Measurements from ENCODE around the gene VBP1. TPM values are rescaled to one million over a fixed set of nuclear protein-coding genes. Genes with fewer than 3 reads are reported as not detected.

The VBP1 gene, protein sequence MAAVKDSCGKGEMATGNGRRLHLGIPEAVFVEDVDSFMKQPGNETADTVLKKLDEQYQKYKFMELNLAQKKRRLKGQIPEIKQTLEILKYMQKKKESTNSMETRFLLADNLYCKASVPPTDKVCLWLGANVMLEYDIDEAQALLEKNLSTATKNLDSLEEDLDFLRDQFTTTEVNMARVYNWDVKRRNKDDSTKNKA
- polyA plus RNA-seq (2013, experiment 1 of 2) = 71.4 TPM
- 79.3 TPM for polyA plus RNA-seq (2013, experiment 2 of 2)

DNA sequence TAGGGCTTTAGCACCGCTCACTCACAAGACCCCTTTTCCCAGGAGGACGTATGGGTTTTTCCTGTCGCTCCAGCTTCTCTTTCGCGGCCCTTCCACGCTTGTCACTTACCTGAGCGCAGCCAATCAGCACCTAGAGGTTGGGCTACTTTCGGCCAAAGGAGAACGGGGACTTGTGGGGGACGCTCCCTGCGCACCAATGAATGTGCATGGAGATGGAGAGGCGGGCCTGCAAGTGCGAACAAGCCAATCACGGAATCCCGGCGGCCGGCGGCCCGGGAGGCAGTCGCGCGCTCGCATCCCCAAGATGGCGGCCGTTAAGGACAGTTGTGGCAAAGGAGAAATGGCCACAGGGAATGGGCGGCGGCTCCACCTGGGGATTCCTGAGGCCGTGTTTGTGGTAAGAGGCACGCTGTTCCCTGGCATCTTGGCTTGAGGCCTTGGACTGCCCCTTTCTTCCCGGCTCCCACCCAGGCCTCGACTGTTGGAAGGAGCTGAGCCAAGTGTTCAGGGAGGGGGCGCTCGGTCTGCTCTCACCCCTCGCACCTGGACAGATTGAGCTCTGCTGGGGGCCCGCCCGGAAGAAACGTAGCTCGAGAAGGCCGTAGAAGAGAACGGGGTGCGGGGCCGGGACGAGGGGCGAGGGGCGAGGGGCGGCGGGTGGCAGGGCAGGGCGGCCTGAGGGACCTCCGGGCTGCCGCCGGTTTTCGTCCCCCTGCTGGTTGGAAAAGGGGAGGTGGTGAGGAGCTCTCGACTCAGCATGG, at the start of gene VBP1:
Gene VBP1 (plus strand): TSS at position 282 of the 761 bp plus-strand sequence. CDS start 23 bp downstream, at position 305.
- WGBS, 2 experiments (ENCODE audit: insufficient coverage in 2 of 2) = 0 to 2% methylated on average over 1 to 17 of the region's 53 CpGs
- Histone ChIP-seq H3K36me3 (ENCODE audit: control insufficient read depth, insufficient read depth, low read length) (peaks cover 17% of the 10 kb centered on the region), H3K4me1 (ENCODE audit: control insufficient read depth, insufficient read depth, low read length, poor library complexity, severe bottlenecking) (no peaks in the 10 kb centered on the region), H3K9me3 (ENCODE audit: control insufficient read depth, low read length) (no peaks in the 10 kb centered on the region), H3K4me3 (ENCODE audit: extremely low read depth, insufficient read depth, low read length, poor library complexity, severe bottlenecking) (peak within 1 kb of the TSS; percentile 71), H3K27ac (ENCODE audit: low read depth, low read length, severe bottlenecking) (peak within 1 kb of the TSS; percentile 87)

DNA sequence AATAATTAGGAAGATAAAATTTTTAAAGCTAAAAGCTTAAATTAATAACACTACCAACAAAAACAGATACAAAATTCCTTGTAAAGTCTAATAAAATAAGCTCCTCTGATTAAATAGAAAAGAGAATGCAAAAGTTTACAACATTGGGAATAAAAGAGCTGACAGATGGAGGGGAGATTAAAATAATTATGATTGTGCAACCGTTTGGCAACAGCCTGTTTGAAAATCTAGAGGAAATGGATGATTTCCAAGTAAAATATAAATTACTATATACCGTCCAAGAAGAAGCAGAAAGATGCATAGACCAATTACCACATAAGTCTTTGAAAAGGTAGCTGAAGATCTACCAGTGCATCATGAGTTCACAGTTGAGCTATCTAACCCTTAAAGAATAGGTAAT, 46.4 kb upstream of the VBP1 start:
- no peaks in the 10 kb centered on the region for H3K4me1 ChIP-seq (ENCODE audit: control insufficient read depth, insufficient read depth, low read length, poor library complexity, severe bottlenecking)
- no CpG with 5 or more reads among the region's 2 CpGs for WGBS, 2 experiments (ENCODE audit: insufficient coverage in 2 of 2)

DNA sequence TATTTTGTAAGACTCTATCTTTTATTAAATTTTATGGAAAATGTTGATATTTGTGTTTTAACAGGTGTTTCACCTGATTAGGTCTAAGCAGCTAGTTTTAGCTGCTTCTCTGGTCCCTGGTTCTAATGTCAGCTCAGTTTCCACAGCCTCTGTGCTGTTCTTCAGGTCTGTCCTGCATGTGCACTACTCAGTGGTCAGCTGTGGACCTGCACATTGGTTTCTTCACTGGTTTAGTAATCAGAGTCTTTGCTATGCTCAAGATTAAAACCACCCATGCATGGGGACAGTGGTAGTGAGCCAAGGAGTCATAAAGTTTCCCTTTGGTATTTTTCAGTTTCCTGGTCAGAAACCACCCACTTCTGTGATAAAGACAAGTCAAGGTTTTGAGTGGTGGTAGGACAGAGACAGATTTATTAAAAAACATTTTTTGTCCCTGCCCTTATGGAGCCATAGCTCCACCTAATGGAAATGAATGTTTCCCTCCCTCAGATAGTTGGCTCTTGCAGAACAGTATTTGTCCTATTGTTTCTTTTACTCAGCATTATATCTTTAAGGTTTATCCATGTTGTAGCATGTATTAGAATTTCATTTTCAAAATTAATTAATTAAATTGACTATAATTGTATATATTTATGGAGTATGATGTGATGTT, 36.8 kb upstream of the VBP1 start:
- Histone ChIP-seq H3K9me3 (ENCODE audit: control insufficient read depth, low read length) (no peaks in the 10 kb centered on the region), H3K4me1 (ENCODE audit: control insufficient read depth, insufficient read depth, low read length, poor library complexity, severe bottlenecking) (no peaks in the 10 kb centered on the region), H3K36me3 (ENCODE audit: control insufficient read depth, insufficient read depth, low read length) (no peaks in the 10 kb centered on the region), H3K27ac (ENCODE audit: low read depth, low read length, severe bottlenecking) (no peak overlapping the region), H3K4me3 (ENCODE audit: extremely low read depth, insufficient read depth, low read length, poor library complexity, severe bottlenecking) (no peak overlapping the region)

More for the DNA sequence above, 46.4 kb upstream of the VBP1 start:
- Histone ChIP-seq H3K27ac (ENCODE audit: low read depth, low read length, severe bottlenecking) (no peak overlapping the region), H3K4me3 (ENCODE audit: extremely low read depth, insufficient read depth, low read length, poor library complexity, severe bottlenecking) (no peak overlapping the region), H3K36me3 (ENCODE audit: control insufficient read depth, insufficient read depth, low read length) (no peaks in the 10 kb centered on the region), H3K9me3 (ENCODE audit: control insufficient read depth, low read length) (no peaks in the 10 kb centered on the region)

DNA sequence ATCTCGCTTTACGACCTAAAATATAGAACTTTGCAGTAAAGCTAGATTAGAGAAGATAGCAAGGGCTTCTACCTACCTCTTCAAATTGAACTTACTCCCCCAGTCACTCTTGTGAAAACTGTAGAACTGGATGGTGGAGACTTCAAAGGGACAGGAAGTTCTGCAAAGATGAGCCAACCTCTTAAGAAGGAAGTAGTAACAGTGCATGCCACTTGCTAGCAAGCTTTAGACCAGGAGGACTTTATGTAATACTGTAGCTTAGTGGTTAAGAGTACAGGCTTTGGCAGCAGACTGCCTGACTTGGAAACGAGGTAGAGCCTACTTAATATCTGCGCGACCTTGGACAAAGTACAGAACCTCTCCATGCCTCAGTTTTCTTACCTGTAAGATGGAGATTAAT, 27.5 kb upstream of the VBP1 start:
- Histone ChIP-seq H3K4me1 (ENCODE audit: control insufficient read depth, insufficient read depth, low read length, poor library complexity, severe bottlenecking) (no peaks in the 10 kb centered on the region), H3K36me3 (ENCODE audit: control insufficient read depth, insufficient read depth, low read length) (no peaks in the 10 kb centered on the region)
- no CpG with 5 or more reads among the region's 5 CpGs for WGBS, 2 experiments (ENCODE audit: insufficient coverage in 2 of 2)

DNA sequence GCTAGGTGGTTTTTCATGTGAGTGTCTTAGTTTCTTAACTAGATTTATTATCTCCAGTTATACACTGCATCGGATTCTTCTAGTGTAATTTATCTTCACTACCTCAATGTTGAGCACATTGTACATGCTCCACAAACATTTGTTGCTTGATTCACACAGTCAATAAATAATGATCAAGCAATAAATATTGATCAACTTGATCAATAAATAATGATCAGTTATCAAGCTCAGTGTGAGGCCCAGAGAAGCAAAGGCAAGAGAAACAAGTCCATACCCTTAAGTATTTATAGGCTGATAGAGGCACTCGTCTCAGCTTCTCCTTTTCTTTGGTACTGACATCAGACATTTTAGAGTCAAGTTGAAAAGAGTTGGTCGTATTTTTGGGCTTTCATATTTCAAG, 5.1 kb upstream of the VBP1 start:
- H3K36me3 ChIP-seq (ENCODE audit: control insufficient read depth, insufficient read depth, low read length) = no peaks in the 10 kb centered on the region
- no peak overlapping the region for H3K4me3 ChIP-seq (ENCODE audit: extremely low read depth, insufficient read depth, low read length, poor library complexity, severe bottlenecking)
- WGBS, 2 experiments (ENCODE audit: insufficient coverage in 2 of 2) = no CpG with 5 or more reads among the region's 3 CpGs
- H3K4me1 ChIP-seq (ENCODE audit: control insufficient read depth, insufficient read depth, low read length, poor library complexity, severe bottlenecking) = no peaks in the 10 kb centered on the region
- no peak overlapping the region for H3K27ac ChIP-seq (ENCODE audit: low read depth, low read length, severe bottlenecking)
- no peaks in the 10 kb centered on the region for H3K9me3 ChIP-seq (ENCODE audit: control insufficient read depth, low read length)

More for the DNA sequence above, 27.5 kb upstream of the VBP1 start:
- Histone ChIP-seq H3K27ac (ENCODE audit: low read depth, low read length, severe bottlenecking) (no peak overlapping the region), H3K9me3 (ENCODE audit: control insufficient read depth, low read length) (no peaks in the 10 kb centered on the region), H3K4me3 (ENCODE audit: extremely low read depth, insufficient read depth, low read length, poor library complexity, severe bottlenecking) (no peak overlapping the region)

DNA sequence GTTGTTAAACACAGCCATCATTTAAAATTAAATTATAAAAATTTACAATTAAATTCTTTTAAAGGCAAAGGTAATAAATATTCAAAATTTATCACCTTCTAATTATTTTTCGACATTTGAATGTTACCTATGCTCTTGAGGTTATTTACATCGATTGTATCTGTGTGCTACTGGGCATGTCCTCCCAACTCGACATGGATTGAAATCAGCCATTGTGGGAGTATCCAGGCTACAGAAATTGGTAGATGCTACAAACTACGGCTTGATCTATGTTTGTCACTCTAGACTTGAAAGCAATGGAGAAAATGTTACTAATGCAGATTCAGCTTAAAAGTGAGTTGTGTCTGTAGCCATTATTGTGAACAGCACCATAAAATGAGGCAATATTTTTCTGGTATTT, 2.5 kb upstream of the VBP1 start:
- WGBS, 2 experiments (ENCODE audit: insufficient coverage in 2 of 2) = 100% methylated on average over 2 of the region's 4 CpGs; no CpG with 5 or more reads in 1 of the 2 experiments
- Histone ChIP-seq H3K4me3 (ENCODE audit: extremely low read depth, insufficient read depth, low read length, poor library complexity, severe bottlenecking) (no peak overlapping the region), H3K36me3 (ENCODE audit: control insufficient read depth, insufficient read depth, low read length) (peaks cover 4% of the 10 kb centered on the region), H3K27ac (ENCODE audit: low read depth, low read length, severe bottlenecking) (no peak overlapping the region), H3K9me3 (ENCODE audit: control insufficient read depth, low read length) (no peaks in the 10 kb centered on the region), H3K4me1 (ENCODE audit: control insufficient read depth, insufficient read depth, low read length, poor library complexity, severe bottlenecking) (no peaks in the 10 kb centered on the region)

DNA sequence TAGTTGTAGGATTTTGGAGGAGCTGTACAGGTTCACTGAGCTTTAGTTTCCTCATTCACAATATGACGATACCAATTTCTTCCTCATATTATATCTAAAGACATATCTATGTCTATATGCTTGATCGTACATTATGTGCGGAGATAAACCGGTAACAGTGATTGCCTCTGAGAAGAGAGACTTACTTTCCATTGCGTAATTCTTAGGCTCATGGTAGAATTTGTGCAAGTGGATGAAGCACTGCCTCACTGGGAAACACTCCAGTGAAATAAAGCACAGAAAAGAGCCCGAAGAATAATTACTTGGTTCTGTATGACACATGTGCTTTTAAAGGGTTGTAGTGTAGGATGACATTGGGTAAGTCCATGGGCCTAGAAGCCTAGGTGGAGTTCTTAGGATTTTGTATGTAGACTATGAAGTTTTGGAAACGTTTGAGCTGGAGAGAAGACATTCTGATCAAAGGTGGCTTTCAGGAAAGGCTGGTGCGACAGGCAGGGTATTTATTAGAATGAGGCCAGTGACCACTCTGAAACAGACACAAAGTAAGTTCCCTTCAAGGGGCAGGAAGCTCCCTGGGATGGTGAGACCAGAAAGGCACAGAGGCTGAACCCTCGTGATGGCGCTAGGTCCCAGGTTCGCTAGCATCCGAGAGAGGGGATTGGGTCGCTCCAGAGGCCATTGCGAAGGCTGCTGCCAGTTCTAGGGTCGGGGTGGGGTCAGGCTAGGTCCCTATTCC, 649 bp upstream of the VBP1 start:
- Histone ChIP-seq H3K9me3 (ENCODE audit: control insufficient read depth, low read length) (no peaks in the 10 kb centered on the region), H3K4me3 (ENCODE audit: extremely low read depth, insufficient read depth, low read length, poor library complexity, severe bottlenecking) (peak overlapping the region; percentile 71), H3K36me3 (ENCODE audit: control insufficient read depth, insufficient read depth, low read length) (peaks cover 10% of the 10 kb centered on the region), H3K4me1 (ENCODE audit: control insufficient read depth, insufficient read depth, low read length, poor library complexity, severe bottlenecking) (no peaks in the 10 kb centered on the region), H3K27ac (ENCODE audit: low read depth, low read length, severe bottlenecking) (peak overlapping the region; percentile 23)
- 17 to 23% methylated on average over 1 to 4 of the region's 15 CpGs for WGBS, 2 experiments (ENCODE audit: insufficient coverage in 2 of 2)

DNA sequence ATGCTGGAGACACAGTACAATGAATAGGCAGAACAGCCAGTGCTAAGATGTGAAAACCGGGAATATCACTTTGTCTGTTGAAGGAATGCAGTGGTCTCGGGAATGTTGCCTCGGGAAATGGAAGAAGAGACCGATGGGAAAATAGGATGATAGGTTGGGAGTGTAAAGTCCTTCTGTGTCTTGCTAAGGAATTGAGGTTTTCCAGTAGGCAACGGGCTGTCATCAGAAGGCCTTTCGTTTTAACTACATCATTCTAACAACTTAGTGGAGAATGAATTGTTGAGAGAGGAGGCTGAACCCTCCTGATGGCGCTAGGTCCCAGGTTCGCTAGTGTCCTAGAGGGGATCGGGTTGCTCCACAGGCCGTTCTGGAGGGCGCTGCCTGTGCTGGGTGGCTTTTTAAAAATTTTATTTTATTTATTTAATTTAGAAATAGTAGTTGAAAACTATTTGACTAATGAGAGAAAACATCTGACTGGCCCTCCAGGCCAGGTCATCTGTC, 730 bp downstream of the VBP1 start:
- Histone ChIP-seq H3K36me3 (ENCODE audit: control insufficient read depth, insufficient read depth, low read length) (peaks cover 24% of the 10 kb centered on the region), H3K27ac (ENCODE audit: low read depth, low read length, severe bottlenecking) (peak overlapping the region; percentile 87), H3K9me3 (ENCODE audit: control insufficient read depth, low read length) (no peaks in the 10 kb centered on the region), H3K4me1 (ENCODE audit: control insufficient read depth, insufficient read depth, low read length, poor library complexity, severe bottlenecking) (no peaks in the 10 kb centered on the region), H3K4me3 (ENCODE audit: extremely low read depth, insufficient read depth, low read length, poor library complexity, severe bottlenecking) (peak overlapping the region; percentile 71)
- 0% methylated on average over 1 to 3 of the region's 11 CpGs for WGBS, 2 experiments (ENCODE audit: insufficient coverage in 2 of 2)

DNA sequence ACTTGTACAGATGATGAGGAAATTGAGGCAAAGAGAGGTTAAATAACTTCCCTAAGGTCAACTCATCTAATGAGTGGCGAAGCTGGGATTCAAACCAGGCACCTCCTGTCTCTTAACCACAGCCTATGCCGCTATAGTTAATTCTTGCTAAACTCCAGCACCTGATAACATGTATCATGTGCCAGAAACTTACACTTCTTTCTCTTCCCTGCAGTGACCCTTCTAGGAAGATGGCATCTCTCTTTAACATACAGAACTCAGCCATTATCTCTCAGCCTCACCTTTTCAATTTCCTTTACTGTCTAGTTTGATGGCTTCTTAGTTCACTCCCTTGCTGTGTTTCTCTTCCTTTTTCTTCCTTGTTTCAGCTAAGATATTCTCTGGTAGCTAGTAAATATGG, 2.5 kb downstream of the VBP1 start:
- WGBS, 2 experiments (ENCODE audit: insufficient coverage in 2 of 2) = 100% methylated on average over 1 to 2 of the region's 2 CpGs
- H3K4me3 ChIP-seq (ENCODE audit: extremely low read depth, insufficient read depth, low read length, poor library complexity, severe bottlenecking) = no peak overlapping the region

DNA sequence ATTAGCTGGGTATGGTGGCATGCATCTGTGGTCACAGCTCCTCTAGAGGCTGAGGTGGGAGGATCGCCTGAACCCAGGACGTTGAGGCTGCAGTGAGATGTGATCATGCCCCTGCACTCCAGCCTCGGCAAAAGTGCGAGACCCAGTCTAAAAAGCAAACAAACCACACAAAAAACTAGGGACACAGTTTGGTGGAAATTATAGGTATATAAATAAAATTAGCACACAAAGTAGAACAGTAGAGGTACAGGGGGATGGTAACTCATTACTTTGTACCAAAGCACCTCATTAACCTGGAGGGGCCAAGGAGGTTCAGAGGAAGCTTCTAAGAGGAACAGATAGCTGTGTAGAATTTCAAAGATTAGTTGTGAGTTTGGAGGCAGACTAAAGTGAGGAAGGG, 5.1 kb downstream of the VBP1 start:
- Histone ChIP-seq H3K27ac (ENCODE audit: low read depth, low read length, severe bottlenecking) (no peak overlapping the region), H3K9me3 (ENCODE audit: control insufficient read depth, low read length) (no peaks in the 10 kb centered on the region), H3K36me3 (ENCODE audit: control insufficient read depth, insufficient read depth, low read length) (peaks cover 33% of the 10 kb centered on the region), H3K4me1 (ENCODE audit: control insufficient read depth, insufficient read depth, low read length, poor library complexity, severe bottlenecking) (no peaks in the 10 kb centered on the region), H3K4me3 (ENCODE audit: extremely low read depth, insufficient read depth, low read length, poor library complexity, severe bottlenecking) (no peak overlapping the region)
- no CpG with 5 or more reads among the region's 4 CpGs for WGBS, 2 experiments (ENCODE audit: insufficient coverage in 2 of 2)

More for the DNA sequence above, 2.5 kb downstream of the VBP1 start:
- Histone ChIP-seq H3K9me3 (ENCODE audit: control insufficient read depth, low read length) (no peaks in the 10 kb centered on the region), H3K36me3 (ENCODE audit: control insufficient read depth, insufficient read depth, low read length) (peaks cover 33% of the 10 kb centered on the region), H3K4me1 (ENCODE audit: control insufficient read depth, insufficient read depth, low read length, poor library complexity, severe bottlenecking) (no peaks in the 10 kb centered on the region), H3K27ac (ENCODE audit: low read depth, low read length, severe bottlenecking) (no peak overlapping the region)
